ENCODE data around the gene TMPRSS6.

The TMPRSS6 gene

DNA sequence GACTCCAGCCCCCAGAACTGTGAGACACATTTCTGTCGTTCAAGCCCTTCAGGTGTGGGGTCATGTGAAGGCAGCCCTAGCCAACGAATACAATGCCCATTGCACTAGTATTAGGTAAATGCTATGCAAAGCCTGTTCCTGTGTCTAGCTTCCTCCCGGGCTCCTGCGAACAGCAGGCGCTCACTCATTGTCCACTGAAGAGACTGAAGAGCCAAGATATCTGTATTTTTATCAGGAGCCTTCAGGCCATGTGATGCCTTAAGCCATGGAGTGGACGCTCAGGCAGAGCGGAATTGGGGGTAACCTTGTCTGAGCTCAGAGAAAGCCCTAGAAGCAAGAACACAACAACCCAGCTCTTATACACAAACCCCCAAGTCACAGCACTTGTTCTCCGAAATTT lies 4.2 kb upstream of the TMPRSS6 start:
- no peaks in the 10 kb centered on the region for H3K9me3 ChIP-seq (ENCODE audit: control insufficient read depth, insufficient read depth, low read length)

DNA sequence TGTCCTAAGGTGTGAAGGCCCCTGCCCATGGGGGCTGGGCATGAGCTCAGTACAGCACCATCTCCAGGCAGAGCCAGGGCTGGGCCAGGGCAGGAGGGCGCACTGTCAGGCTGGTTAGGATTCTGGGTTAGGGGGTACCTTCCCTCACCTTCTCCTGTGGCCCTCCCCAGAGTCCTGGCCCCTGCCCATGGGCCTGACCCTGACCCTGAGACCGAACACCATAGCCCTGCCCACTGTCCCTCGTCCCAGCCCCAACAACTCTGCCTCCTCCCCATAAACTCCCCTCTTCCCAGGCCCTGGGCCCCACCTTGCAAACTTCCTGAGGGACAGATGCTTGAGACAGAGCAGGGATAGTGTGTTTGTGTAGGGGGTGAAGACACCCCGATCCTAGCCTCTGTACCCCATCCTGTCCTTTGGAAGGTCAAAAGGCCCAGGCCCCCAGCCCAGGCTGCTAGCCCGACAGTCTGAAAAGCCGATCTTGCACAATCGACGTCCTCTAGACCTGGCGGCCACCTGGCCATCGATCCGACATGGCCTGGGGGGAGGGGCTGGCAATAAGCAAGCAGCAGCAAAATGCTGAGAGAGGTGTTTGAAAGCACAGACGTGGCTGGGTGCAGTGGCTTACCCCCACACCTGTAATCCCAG lies 2.7 kb upstream of the TMPRSS6 start:
- H3K4me1 ChIP-seq (ENCODE audit: insufficient read depth, low read length), result no peaks in the 10 kb centered on the region; the same call in 1 of the 2 replicates
- no peaks in the 10 kb centered on the region for H3K36me3 ChIP-seq (ENCODE audit: insufficient read depth, low read length)
- H3K9me3 ChIP-seq (ENCODE audit: control insufficient read depth, insufficient read depth, low read length), result no peaks in the 10 kb centered on the region
- H3K9ac ChIP-seq (ENCODE audit: low read depth, low read length), result no peak overlapping the region

More for the DNA sequence above, 4.2 kb upstream of the TMPRSS6 start:
- Histone ChIP-seq H3K4me1 (ENCODE audit: insufficient read depth, low read length) (no peaks in the 10 kb centered on the region; the same call in 1 of the 2 replicates), H3K9ac (ENCODE audit: low read depth, low read length) (no peak overlapping the region), H3K36me3 (ENCODE audit: insufficient read depth, low read length) (no peaks in the 10 kb centered on the region)

- H3K9me3 ChIP-seq (ENCODE audit: control insufficient read depth, insufficient read depth, low read length), result no peaks in the 10 kb centered on the region
- no peaks in the 10 kb centered on the region; the same call in 1 of the 2 replicates for H3K4me1 ChIP-seq (ENCODE audit: insufficient read depth, low read length)
- no peak overlapping the region for H3K9ac ChIP-seq (ENCODE audit: low read depth, low read length)
- H3K36me3 ChIP-seq (ENCODE audit: insufficient read depth, low read length), result no peaks in the 10 kb centered on the region
Observed at GRCh38 chr22:37111156-37111717, 1.7 kb upstream of the TMPRSS6 start.

GRCh38 chr22:37107816-37108621 lies 1.5 kb downstream of the TMPRSS6 start:
- H3K9ac ChIP-seq (ENCODE audit: low read depth, low read length), result no peak overlapping the region
- peaks cover 5% of the 10 kb centered on the region; the same call in 1 of the 2 replicates for H3K4me1 ChIP-seq (ENCODE audit: insufficient read depth, low read length)
- H3K9me3 ChIP-seq (ENCODE audit: control insufficient read depth, insufficient read depth, low read length), result no peaks in the 10 kb centered on the region
- H3K36me3 ChIP-seq (ENCODE audit: insufficient read depth, low read length), result no peaks in the 10 kb centered on the region

- no peak overlapping the region for H3K9ac ChIP-seq (ENCODE audit: low read depth, low read length)
- peaks cover 5% of the 10 kb centered on the region; the same call in 1 of the 2 replicates for H3K4me1 ChIP-seq (ENCODE audit: insufficient read depth, low read length)
- no peaks in the 10 kb centered on the region for H3K9me3 ChIP-seq (ENCODE audit: control insufficient read depth, insufficient read depth, low read length)
Observed at GRCh38 chr22:37105990-37106389, 3.5 kb downstream of the TMPRSS6 start.

DNA sequence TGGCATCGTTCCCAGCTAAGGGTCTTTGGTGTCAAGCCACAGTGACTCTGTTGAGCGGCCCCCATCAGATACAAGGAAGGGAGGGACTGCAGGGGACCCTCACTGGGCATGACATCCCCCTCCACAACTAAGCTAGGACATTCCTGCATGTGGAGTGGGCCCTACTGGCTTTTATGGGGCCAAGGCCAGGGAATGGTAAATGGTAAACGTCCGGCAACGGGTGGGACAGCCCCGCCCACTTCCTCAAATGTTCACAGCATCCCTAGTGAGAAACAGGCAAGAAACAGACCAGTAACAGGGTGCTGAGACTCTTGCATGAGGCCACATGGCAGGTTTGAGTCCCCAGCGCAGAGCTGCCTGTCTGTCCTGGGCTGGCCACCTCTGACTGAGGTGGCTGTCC lies 4.4 kb downstream of the TMPRSS6 start:
- peaks cover 5% of the 10 kb centered on the region; the same call in 1 of the 2 replicates for H3K4me1 ChIP-seq (ENCODE audit: insufficient read depth, low read length)
- H3K9ac ChIP-seq (ENCODE audit: low read depth, low read length), result no peak overlapping the region
- H3K36me3 ChIP-seq (ENCODE audit: insufficient read depth, low read length), result no peaks in the 10 kb centered on the region
- no peaks in the 10 kb centered on the region for H3K9me3 ChIP-seq (ENCODE audit: control insufficient read depth, insufficient read depth, low read length)

More at GRCh38 chr22:37105990-37106389, 3.5 kb downstream of the TMPRSS6 start:
- H3K36me3 ChIP-seq (ENCODE audit: insufficient read depth, low read length), result no peaks in the 10 kb centered on the region

- H3K4me1 ChIP-seq (ENCODE audit: insufficient read depth, low read length), result peaks cover 5% of the 10 kb centered on the region; the same call in 1 of the 2 replicates
- no peaks in the 10 kb centered on the region for H3K9me3 ChIP-seq (ENCODE audit: control insufficient read depth, insufficient read depth, low read length)
- no peak overlapping the region for H3K9ac ChIP-seq (ENCODE audit: low read depth, low read length)
- H3K36me3 ChIP-seq (ENCODE audit: insufficient read depth, low read length), result no peaks in the 10 kb centered on the region
Observed at GRCh38 chr22:37103656-37104452, 5.7 kb downstream of the TMPRSS6 start.

GRCh38 chr22:37103151-37103550 lies 6.4 kb downstream of the TMPRSS6 start:
- no peak overlapping the region for H3K9ac ChIP-seq (ENCODE audit: low read depth, low read length)
- H3K36me3 ChIP-seq (ENCODE audit: insufficient read depth, low read length), result no peaks in the 10 kb centered on the region
- H3K9me3 ChIP-seq (ENCODE audit: control insufficient read depth, insufficient read depth, low read length), result no peaks in the 10 kb centered on the region
- peaks cover 5% of the 10 kb centered on the region; the same call in 1 of the 2 replicates for H3K4me1 ChIP-seq (ENCODE audit: insufficient read depth, low read length)

DNA sequence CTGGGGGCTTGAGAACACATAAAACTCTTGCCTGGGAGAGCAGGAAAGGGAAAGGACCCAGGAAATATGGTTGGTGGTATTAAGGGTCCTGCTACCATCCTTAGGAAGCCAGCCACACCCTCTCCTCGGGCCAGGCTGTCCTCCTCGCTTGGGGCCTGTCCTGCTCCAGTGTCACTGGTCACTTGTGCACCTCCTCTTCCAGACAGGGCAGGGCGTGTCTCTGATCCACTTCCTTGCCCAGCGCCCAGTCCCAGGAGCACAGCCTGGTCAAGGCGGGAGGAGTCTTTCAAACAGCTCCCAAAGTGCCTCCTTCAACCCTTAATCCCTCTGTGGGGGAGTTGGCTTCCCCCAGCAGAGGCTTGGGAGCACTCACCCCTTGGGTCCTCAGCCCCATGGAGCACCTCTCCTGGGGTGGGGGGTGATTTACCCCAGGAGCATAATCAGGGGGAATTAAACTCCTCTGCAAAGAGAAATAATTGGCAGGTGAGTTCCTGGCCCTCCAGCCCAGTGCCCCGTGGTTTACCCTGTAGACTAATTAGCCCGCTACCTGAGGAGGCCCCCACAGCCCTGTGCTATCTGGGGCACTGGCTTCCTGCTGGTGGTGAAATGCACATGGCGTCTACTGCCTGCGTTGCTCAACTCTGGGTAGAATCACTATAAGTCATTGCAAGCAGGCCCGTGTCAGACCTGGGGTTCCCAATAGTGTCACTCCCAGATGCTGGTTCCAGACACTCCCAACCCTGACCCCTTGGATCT lies 8.0 kb downstream of the TMPRSS6 start:
- no peak overlapping the region for H3K9ac ChIP-seq (ENCODE audit: low read depth, low read length)
- no peaks in the 10 kb centered on the region for H3K9me3 ChIP-seq (ENCODE audit: control insufficient read depth, insufficient read depth, low read length)
- H3K4me1 ChIP-seq (ENCODE audit: insufficient read depth, low read length), result peaks cover 5% of the 10 kb centered on the region; the same call in 1 of the 2 replicates
- H3K36me3 ChIP-seq (ENCODE audit: insufficient read depth, low read length), result no peaks in the 10 kb centered on the region

DNA sequence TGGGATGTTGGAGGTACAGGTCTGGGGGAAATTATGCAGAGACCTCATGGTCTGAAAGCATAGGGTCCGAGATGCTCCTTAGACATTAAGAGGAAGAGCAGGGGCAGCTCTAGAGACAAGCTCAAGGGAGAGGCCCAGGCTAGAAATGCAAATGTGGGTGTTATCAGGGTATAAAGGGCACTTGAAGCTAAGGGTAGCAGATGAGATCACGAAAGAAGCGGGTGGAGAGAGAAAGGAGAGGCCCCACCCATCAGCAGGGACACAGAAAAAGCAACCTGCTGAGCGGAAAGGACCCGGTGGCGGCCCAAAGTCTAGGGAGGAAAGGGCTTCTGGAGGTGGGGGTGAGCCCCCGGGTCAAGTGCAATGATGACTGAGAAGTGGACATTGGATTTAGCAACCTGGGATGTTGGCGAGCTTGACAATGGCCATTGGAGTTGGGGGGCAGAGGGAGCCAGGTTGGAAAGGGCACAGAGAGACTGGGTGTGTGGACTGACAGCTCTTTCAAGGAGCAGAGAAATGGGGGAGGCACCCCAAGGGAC lies 8.9 kb downstream of the TMPRSS6 start:
- H3K9me3 ChIP-seq (ENCODE audit: control insufficient read depth, insufficient read depth, low read length), result no peaks in the 10 kb centered on the region
- H3K9ac ChIP-seq (ENCODE audit: low read depth, low read length), result no peak overlapping the region
- H3K36me3 ChIP-seq (ENCODE audit: insufficient read depth, low read length), result no peaks in the 10 kb centered on the region
- peaks cover 5% of the 10 kb centered on the region; the same call in 1 of the 2 replicates for H3K4me1 ChIP-seq (ENCODE audit: insufficient read depth, low read length)

- Histone ChIP-seq H3K9me3 (ENCODE audit: control insufficient read depth, insufficient read depth, low read length) (no peaks in the 10 kb centered on the region), H3K36me3 (ENCODE audit: insufficient read depth, low read length) (no peaks in the 10 kb centered on the region), H3K4me1 (ENCODE audit: insufficient read depth, low read length) (no peaks in the 10 kb centered on the region), H3K9ac (ENCODE audit: low read depth, low read length) (no peak overlapping the region)
Observed at GRCh38 chr22:37098976-37099591, 10.4 kb downstream of the TMPRSS6 start.

DNA sequence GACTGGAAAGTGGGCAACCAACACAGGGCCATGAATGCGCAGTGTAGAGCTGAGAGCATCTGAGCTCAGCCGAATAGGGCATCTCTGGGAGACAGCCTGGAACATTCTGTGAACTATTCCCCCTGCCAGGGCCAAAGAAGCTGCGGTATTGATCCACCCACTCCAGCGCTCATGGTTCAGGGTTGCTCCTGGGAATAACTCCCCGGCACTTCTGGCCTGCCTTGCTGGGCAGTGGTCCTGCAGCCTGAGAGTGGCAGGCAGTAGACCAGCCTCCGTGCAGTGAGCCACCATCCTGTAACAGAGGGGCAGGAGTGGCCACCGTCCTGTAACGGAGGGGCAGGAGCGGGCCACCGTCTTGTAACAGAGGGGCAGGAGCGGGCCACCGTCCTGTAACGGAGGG lies 12.2 kb downstream of the TMPRSS6 start:
- peak overlapping the region; percentile 10; the same call in 1 of the 2 replicates for H3K9ac ChIP-seq (ENCODE audit: low read depth, low read length)
- no peaks in the 10 kb centered on the region for H3K9me3 ChIP-seq (ENCODE audit: control insufficient read depth, insufficient read depth, low read length)
- no peaks in the 10 kb centered on the region for H3K36me3 ChIP-seq (ENCODE audit: insufficient read depth, low read length)
- no peaks in the 10 kb centered on the region for H3K4me1 ChIP-seq (ENCODE audit: insufficient read depth, low read length)

- H3K36me3 ChIP-seq (ENCODE audit: insufficient read depth, low read length), result no peaks in the 10 kb centered on the region
- H3K4me1 ChIP-seq (ENCODE audit: insufficient read depth, low read length), result peaks cover 12% of the 10 kb centered on the region
- H3K9me3 ChIP-seq (ENCODE audit: control insufficient read depth, insufficient read depth, low read length), result no peaks in the 10 kb centered on the region
- no peak overlapping the region for H3K9ac ChIP-seq (ENCODE audit: low read depth, low read length)
Observed at GRCh38 chr22:37095113-37095512, 14.4 kb downstream of the TMPRSS6 start.

Data from ES-I3 (cell line).